Stimulated activated CD4-positive, alpha-beta T cell treated with anti-CD3 and anti-CD28 coated beads, TNF-alpha, amount 100 ng/mL, for 1 hour (primary cell): ENCODE data around the gene TECTA.
"Not testable (repeated sequence)": the region's sequence is repeated elsewhere in the genome, so short reads cannot be mapped to it uniquely, and the experiment has no call there.

Source experiments
- DNase-seq, 3 donors: peaks; one replicate each; pipeline ENCODE4 v3.0.0-alpha.2; 2020; ENCODE audit warnings: low read depth in 3 of 3, low spot score in 1 of 3

The TECTA gene

DNA sequence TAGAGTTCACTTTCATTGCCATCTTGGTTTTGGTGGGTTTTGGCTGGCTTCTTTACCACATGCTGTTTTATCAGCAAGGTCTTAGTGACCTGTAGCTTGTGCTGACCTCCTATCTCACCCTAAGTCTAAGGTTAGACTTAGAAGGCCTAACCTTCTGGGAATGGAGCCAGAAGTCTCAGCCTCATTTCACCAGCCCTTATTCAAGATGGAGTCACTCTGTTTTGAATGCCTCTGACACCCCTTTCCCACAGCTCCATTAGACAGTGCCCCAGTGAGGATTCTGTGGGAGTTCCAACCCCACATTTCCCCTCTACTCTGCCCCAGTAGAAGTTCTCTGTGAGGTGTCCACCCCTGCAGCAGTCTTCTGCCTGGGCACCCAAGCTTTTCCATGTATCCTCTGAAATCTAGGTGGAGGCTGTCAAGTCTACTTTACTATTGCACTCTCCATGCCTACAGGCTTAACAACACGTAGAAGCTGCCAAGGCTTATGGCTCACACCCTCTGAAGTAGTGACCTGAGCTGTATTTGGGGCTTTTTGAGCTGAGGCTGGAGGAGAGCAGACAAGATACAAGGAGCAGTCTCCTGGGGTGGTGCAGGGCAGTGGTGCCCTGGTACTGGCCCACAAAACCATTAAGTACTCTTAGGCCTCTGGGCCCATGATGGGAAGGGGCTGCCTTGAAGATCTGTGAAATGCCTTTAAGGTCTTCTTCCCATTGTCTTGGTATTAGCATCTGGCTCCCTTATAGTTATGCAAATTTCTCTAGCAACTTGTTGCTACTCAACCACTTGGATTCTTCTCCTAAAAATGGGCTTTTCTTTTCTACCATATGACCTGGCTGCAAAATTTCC lies 125.6 kb downstream of the TECTA start:
- DNase-seq = no peak

GRCh38 chr11:121228851-121229250 lies 127.8 kb downstream of the TECTA start:
- no peak for DNase-seq

GRCh38 chr11:121229495-121230215 lies 128.6 kb downstream of the TECTA start:
- no peak for DNase-seq

DNA sequence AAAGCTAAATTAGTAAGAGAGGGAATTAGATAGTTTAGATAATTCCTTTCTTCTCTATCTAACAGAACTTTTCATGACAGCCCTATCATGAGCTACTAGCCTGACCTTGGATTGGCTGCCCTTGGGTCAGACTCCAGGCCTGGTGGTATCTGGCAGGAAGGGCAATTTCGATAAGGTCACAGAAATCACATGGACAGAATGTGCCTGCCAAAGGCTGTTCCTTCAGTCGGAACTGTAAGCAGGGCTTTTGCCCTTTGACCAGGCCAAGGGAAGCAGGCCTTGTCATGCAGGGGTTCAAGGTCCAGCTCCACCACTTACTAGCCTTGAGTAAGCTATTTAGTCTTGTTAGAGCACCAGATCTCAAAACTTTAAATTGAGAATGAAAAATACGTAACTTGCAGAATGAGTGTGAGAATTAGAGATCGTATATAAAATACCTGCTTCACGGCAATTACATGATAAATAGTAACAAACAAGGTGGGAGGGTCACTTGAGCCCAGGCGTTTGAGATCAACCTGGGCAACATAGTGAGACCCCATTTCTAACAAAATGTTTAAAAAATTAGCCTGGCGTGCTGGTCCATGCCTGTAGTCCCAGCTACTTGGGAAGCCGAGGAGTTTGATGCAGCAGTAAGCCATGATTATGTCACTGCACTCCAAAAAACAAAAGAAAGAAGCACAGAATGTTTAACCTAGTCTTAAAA lies 130.7 kb downstream of the TECTA start:
- no peak for DNase-seq

DNA sequence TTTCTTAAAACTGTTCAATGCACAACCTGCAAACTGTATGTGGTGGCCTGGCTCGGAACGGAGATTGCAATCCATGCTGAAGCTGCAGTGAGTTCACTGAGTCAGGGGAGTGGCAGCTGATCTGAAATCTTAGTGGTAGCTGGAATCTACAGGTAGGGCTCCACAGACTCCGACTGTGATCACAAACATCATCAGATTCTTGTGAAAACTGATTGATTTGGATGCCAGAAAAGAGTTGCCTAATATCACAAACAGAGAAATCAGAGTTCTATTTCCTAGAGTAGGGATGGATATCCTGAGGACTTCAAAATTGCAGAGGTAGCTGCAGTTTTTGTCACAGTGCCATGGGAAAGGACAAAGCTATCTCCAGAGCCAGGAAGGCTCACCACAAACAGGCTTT lies 134.0 kb downstream of the TECTA start:
- no peak for DNase-seq

GRCh38 chr11:121236115-121237001 lies 135.3 kb downstream of the TECTA start:
- no peak for DNase-seq

GRCh38 chr11:121237247-121237646 lies 136.2 kb downstream of the TECTA start:
- DNase-seq = not testable (repeated sequence)

- DNase-seq = no peak
Observed at GRCh38 chr11:121237686-121238658, 136.9 kb downstream of the TECTA start.

- DNase-seq = no peak
Observed at GRCh38 chr11:121238956-121239355, 137.9 kb downstream of the TECTA start.

DNA sequence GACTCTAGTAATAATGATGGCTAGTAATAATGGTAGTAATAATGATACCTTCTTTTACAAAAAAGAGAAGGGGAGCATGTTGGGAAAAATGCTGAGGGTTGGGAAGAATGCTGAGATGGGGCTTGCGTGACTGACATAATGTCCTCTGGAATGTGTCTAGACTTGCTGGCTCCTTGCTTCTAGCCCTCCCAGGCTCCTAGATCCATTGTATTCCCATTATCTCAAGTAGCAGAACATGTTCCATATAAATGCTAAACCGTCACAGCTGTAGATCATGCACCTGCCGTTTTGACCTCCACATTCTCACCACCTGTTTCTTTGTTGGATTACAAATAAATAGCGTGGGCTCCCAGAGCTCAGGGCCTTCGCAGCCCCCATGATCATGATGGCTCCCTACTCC lies 139.0 kb downstream of the TECTA start:
- DNase-seq = not testable (repeated sequence)

DNA sequence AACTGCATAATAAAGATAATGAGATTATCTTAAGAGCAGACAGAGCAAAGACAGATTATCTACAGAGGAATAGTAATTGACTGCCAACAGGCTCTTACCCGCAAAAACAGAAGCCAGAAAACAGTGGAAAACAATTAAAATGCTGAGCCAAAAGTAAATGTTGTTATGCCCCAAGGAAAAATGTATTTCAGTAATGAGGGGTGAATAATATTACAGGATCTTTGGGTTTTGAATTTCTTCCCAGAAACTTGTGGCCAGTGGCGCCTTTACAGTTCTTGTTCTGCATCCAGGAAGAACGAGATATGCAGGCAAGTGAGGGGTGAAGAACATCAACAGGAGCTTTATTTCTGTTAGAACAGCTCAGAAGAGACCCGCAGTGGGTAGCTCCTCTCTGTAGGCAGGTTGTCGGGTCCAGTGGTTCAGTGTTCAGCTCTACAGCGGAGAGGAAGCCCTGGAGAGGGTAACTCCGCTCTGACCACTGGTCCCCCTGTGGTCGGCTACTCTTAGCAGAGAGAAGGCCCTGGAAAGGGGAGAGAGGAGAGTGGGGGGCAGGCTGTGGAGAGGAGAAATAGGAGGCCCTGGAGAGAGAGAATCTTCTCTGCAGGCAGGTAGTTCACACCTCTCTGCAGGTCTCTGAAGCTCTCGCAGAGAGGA lies 139.7 kb downstream of the TECTA start:
- no peak for DNase-seq
